Transverse colon (tissue), 4 donors: ENCODE data around the gene SERINC3. TPM values are rescaled to one million over a fixed set of nuclear protein-coding genes. Genes with fewer than 3 reads are reported as not detected.
A peak's percentile ranks its signal among the peaks of the same experiment; 100 is the strongest.
"Not testable (repeated sequence)": the region's sequence is repeated elsewhere in the genome, so short reads cannot be mapped to it uniquely, and the experiment has no call there.

Source experiments
- DNase-seq: peaks from one replicate; pipeline ENCODE4 v3.0.0-alpha.2; 2019
- H3K27ac ChIP-seq, 4 donors: fragments of 200-600 bp; sonication (generic); 2 replicates each; pipeline ENCODE4 v1.5.1; 2016 to 2018; ENCODE audit warnings: inconsistent platforms in 4 of 4
- H3K27me3 ChIP-seq: fragments of 200-600 bp; sonication (generic); 2 replicates; pipeline ENCODE4 v1.5.1; 2017; ENCODE audit warnings: inconsistent platforms
- H3K36me3 ChIP-seq, 4 donors: fragments of 200-600 bp; sonication (generic); 2 replicates each; pipeline ENCODE4 v1.5.1; 2017 to 2019; ENCODE audit warnings: inconsistent platforms in 4 of 4
- H3K4me1 ChIP-seq, 4 donors: fragments of 200-600 bp; sonication (generic); 2 replicates each; pipeline ENCODE4 v1.5.1; 2017 to 2020; ENCODE audit warnings: inconsistent platforms in 4 of 4
- H3K4me3 ChIP-seq, 4 donors: fragments of 200-600 bp; sonication (generic); 1 replicate in 1 of 4; 2 replicates in 3 of 4; pipeline versions ENCODE4 v1.5.1 to v1.6.1; 2017 to 2019; ENCODE audit warnings: inconsistent platforms in 4 of 4
- H3K9me3 ChIP-seq, 2 donors: fragments of 200-600 bp; sonication (generic); 2 replicates each; pipeline ENCODE4 v1.5.1; 2017 to 2019; ENCODE audit warnings: inconsistent platforms in 2 of 2
- CTCF ChIP-seq, 5 experiments: fragments of 200-600 bp in 3 of 5; fragments of 450-650 bp in 2 of 5; sonication (generic) in 3 of 5; IDR thresholded peaks; 1 replicate in 2 of 5; 2 replicates in 3 of 5; pipeline ENCODE4 v1.5.1; 2016 to 2017; ENCODE audit warnings: antibody characterized with exemption in 5 of 5, inconsistent platforms in 3 of 5, mild to moderate bottlenecking in 2 of 5, moderate library complexity in 1 of 5
- EP300 ChIP-seq: sonication (generic); formaldehyde crosslinking; IDR thresholded peaks from one replicate; pipeline ENCODE4 v1.6.1; 2017; ENCODE audit warnings: antibody characterized with exemption, low read depth
- POLR2A ChIP-seq: fragments of 450-650 bp; IDR thresholded peaks from one replicate; pipeline ENCODE4 v1.6.1; 2016; ENCODE audit warnings: antibody characterized with exemption, mild to moderate bottlenecking, moderate library complexity
- POLR2AphosphoS5 ChIP-seq, 3 donors: sonication (generic); formaldehyde crosslinking; IDR thresholded peaks; one replicate each; pipeline ENCODE4 v1.6.1; 2016; ENCODE audit warnings: antibody characterized with exemption in 3 of 3
- WGBS, 2 donors: methylation state at CpG; one replicate each; pipeline ENCODE4 v1.1.5; 2018; ENCODE audit warnings: low coverage in 1 of 2; 5-methylcytosine and 5-hydroxymethylcytosine counted together
- in situ Hi-C, 4 donors: fragments of 200-750 bp; cut with MboI; loops; one replicate each; pipeline versions ENCODE4 v1.15.0 to v1.15.1; 2017; ENCODE audit warnings: low sequenced_read_pairs in 3 of 4, low pct_ligation_motif_present in 1 of 4, low pct_unique_long_range_greater_than_20kb in 1 of 4
- intact Hi-C: fragments of 100-400 bp; cut with DNase I; formaldehyde crosslinking; loops from one replicate; pipeline ENCODE4 v1.15.1; 2023; ENCODE audit warnings: low total_unique reads
- total RNA-seq, 4 donors: library from RNA; depleted of rRNA; stranded (reverse); fragments of >200 nt; gene quantifications; one replicate each; pipeline ENCODE4 v1.1.0, GENCODE V29; 2016

SERINC3 gene
- total RNA-seq, 4 donors from 2014 or later, result 19.3 to 85.7 (median 53.1) TPM

DNA sequence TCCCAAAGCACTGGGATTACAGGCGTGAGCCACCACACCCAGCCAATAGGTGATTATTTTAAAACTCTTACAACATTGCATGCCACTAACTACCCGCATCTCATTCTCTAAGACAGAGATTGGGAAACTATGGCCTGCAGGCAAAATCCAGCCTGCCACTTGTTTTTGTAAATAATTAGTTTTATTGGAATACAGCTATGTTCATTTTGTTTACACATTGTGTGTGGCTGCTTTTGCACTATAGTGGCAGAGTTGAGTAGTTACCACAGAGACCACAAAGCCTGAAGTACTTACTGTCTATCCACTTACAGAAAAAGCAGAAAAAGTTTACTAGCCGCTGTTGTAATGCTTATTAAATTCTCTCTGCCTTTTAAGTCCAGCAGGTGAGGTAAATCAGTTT, 44.1 kb upstream of the SERINC3 start:
- no peak overlapping the region for H3K4me3 ChIP-seq
- WGBS, 2 donors, result 73 to 89% methylated on average over 1 to 3 of the region's 3 CpGs
- H3K27me3 ChIP-seq, result no peaks in the 10 kb centered on the region
- peak overlapping the region in 3 of 4 donors; percentile 65 to 81 (median 66) for H3K27ac ChIP-seq
- H3K36me3 ChIP-seq, result no peaks in the 10 kb centered on the region
- no peak for TF ChIP-seq POLR2A
- TF ChIP-seq CTCF (IDR thresholded peaks at IDR 0.05), result no peak
- DNase-seq, result no peak
- H3K4me1 ChIP-seq, result peaks cover 0 to 23% (median 4%) of the 10 kb centered on the region in 4 donors
- no peaks in the 10 kb centered on the region for H3K9me3 ChIP-seq
- intact Hi-C loops (no loop called here), in situ Hi-C loops (no loop called here)

DNA sequence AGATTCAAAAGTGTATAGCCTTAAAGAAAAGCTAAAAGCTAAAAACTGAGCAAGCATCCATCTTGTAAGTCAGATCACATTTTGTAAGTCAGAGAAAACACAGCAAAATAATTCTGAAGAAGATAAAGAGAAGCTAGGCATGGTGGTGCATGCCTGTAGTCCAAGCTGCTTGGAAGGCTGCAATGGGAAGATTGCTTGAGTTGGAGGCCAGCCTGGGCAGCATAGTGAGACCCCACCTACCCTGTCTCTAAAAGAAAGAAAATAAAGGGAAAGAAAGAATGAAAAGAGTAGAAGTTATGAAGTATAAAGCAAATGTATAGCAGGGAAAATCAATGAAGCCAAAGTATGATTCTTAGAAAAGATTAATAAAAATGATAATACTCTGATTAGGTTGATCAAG, 40.0 kb upstream of the SERINC3 start:
- no peaks in the 10 kb centered on the region for H3K36me3 ChIP-seq
- TF ChIP-seq EP300, result no peak
- TF ChIP-seq POLR2AphosphoS5 (IDR thresholded peaks at IDR 0.05), result no peak
- no peak for TF ChIP-seq POLR2A
- no peak for TF ChIP-seq CTCF (IDR thresholded peaks at IDR 0.05)
- no peak for DNase-seq
- no peaks in the 10 kb centered on the region for H3K27me3 ChIP-seq
- peaks cover 0 to 23% (median 3%) of the 10 kb centered on the region in 4 donors for H3K4me1 ChIP-seq
- H3K4me3 ChIP-seq, result no peak overlapping the region
- no peak overlapping the region for H3K27ac ChIP-seq
- H3K9me3 ChIP-seq, result no peaks in the 10 kb centered on the region
- intact Hi-C loops, result no loop called here
- in situ Hi-C loops, result no loop called here

DNA sequence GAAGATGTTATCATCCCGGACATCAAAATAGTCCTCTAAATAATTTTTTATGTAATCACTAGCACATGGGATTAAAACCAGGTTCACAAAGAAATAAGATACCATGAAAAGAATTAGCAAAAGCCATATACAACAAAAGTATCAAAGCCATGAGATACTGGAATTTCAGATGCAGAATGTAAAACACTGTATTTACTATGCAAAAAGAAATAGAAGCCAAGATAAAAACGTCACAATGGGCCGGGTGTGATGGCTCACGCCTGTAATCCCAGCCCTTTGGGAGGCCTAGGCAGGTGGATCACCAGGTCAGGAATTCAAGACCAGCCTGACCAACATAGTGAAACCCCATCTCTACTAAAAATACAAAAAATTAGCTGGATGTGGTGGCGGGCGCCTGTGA, 38.9 kb upstream of the SERINC3 start:
- H3K27ac ChIP-seq, H3K27me3 ChIP-seq, H3K36me3 ChIP-seq, H3K9me3 ChIP-seq, DNase-seq, in situ Hi-C loops, H3K4me3 ChIP-seq, intact Hi-C loops: not testable (repeated sequence)
- H3K4me1 ChIP-seq, result peaks cover 0 to 22% (median 5%) of the 10 kb centered on the region in 4 donors
- 77 to 87% methylated on average over 4 to 6 of the region's 6 CpGs for WGBS, 2 donors

GRCh38 chr20:44560229-44560628, 38.4 kb upstream of the SERINC3 start:
- Histone ChIP-seq H3K27me3 (no peaks in the 10 kb centered on the region), H3K4me1 (peaks cover 0 to 23% (median 6%) of the 10 kb centered on the region in 4 donors), H3K9me3 (no peaks in the 10 kb centered on the region), H3K4me3 (no peak overlapping the region), H3K27ac (no peak overlapping the region), H3K36me3 (no peaks in the 10 kb centered on the region)
- 87 to 95% methylated on average over 2 of the region's 2 CpGs for WGBS, 2 donors
- in situ Hi-C loops, result no loop called here
- DNase-seq, result no peak
- intact Hi-C loops, result no loop called here
- TF ChIP-seq POLR2A, result no peak
- TF ChIP-seq POLR2AphosphoS5 (IDR thresholded peaks at IDR 0.05), result no peak
- TF ChIP-seq CTCF (IDR thresholded peaks at IDR 0.05), result no peak
- no peak for TF ChIP-seq EP300

DNA sequence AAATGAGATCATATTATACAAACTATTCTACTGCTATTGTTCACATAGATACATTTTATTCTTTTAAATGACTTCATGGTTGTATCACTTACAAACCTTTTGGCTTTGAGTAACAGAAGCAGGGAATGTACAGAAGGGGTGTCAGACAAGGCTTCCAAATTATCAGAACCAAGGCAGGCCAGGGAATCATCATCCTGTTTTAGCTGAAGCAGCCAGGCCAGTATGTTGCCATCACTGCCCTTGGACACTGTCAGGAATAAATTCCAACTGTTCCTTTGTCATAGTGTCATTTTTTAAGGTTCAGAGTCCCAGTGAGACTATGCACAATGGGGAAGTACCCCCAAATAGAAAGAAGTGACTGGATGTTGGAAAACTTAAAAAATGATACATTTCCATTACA, 37.4 kb upstream of the SERINC3 start:
- in situ Hi-C loops, result no loop called here
- H3K4me1 ChIP-seq, result peaks cover 0 to 31% (median 7%) of the 10 kb centered on the region in 4 donors

More for the DNA sequence above, 37.4 kb upstream of the SERINC3 start:
- intact Hi-C loops, result no loop called here
- no peak overlapping the region for H3K4me3 ChIP-seq
- no peak overlapping the region for H3K27ac ChIP-seq
- TF ChIP-seq POLR2A (no peak), CTCF (IDR thresholded peaks at IDR 0.05) (no peak), POLR2AphosphoS5 (IDR thresholded peaks at IDR 0.05) (no peak), EP300 (no peak)
- no peaks in the 10 kb centered on the region for H3K27me3 ChIP-seq
- no peaks in the 10 kb centered on the region for H3K9me3 ChIP-seq
- no peaks in the 10 kb centered on the region for H3K36me3 ChIP-seq
- DNase-seq, result no peak
